SU-DHL-6 (cell line): ENCODE results near the gene TAF8.

Experiments used
- H2AFZ ChIP-seq: fragments of 200-600 bp; sonication (generic); 2 replicates; pipeline ENCODE4 v1.6.1; 2014; ENCODE audit warnings: low read depth, mild to moderate bottlenecking, moderate library complexity, mixed read lengths, antibody characterized with exemption, low read length; ENCODE audit not compliant: severe bottlenecking
- H3F3A ChIP-seq: fragments of 200-600 bp; shearing (Covaris generic); 2 replicates; pipeline ENCODE4 v1.6.0; 2016; ENCODE audit warnings: antibody characterized with exemption, mild to moderate bottlenecking; ENCODE audit not compliant: insufficient read depth
- H3K27ac ChIP-seq: fragments of 200-600 bp; sonication (generic); 2 replicates; pipeline ENCODE4 v1.5.1; 2016; ENCODE audit warnings: low read depth, mild to moderate bottlenecking, low read length, moderate library complexity, mixed read lengths
- H3K27me3 ChIP-seq: fragments of 200-600 bp; sonication (generic), shearing (Covaris generic); 2 replicates; pipeline ENCODE4 v1.6.0; 2014; ENCODE audit warnings: mild to moderate bottlenecking, low read length
- H3K36me3 ChIP-seq: fragments of 200-600 bp; sonication (generic); 2 replicates; pipeline ENCODE4 v1.6.1; 2014; ENCODE audit warnings: mild to moderate bottlenecking, low read length, mixed read lengths
- H3K4me2 ChIP-seq: fragments of 300-600, 200-600 bp; shearing (Covaris generic), sonication (generic); 2 replicates; pipeline ENCODE4 v1.6.0; 2014; ENCODE audit warnings: low read length, low read depth, mild to moderate bottlenecking; ENCODE audit not compliant: poor library complexity, severe bottlenecking
- H3K4me3 ChIP-seq: fragments of 200-600 bp; sonication (generic); 2 replicates; pipeline ENCODE4 v1.5.1; 2014; ENCODE audit warnings: antibody characterized with exemption, low read length, mild to moderate bottlenecking, mixed read lengths; ENCODE audit not compliant: insufficient read depth, poor library complexity, severe bottlenecking
- H3K79me2 ChIP-seq: fragments of 200-600 bp; sonication (generic); 2 replicates; pipeline ENCODE4 v1.6.1; 2014; ENCODE audit warnings: mild to moderate bottlenecking, low read length, moderate library complexity; ENCODE audit not compliant: insufficient read depth
- H3K9ac ChIP-seq: fragments of 200-600 bp; sonication (generic); 2 replicates; pipeline ENCODE4 v1.7.0; 2014; ENCODE audit warnings: mild to moderate bottlenecking, low read length
- H3K9me2 ChIP-seq: fragments of 200-600 bp; sonication (generic); replicated peaks from 2 replicates; pipeline ENCODE4 v1.6.1; 2014; ENCODE audit warnings: low read length; ENCODE audit not compliant: insufficient read depth
- H3K9me3 ChIP-seq: fragments of 200-600 bp; sonication (generic); 2 replicates; pipeline ENCODE4 v1.6.1; 2014; ENCODE audit warnings: low read length, mixed read lengths; ENCODE audit not compliant: insufficient read depth
- H4K20me1 ChIP-seq: fragments of 200-600 bp; sonication (generic); 2 replicates; pipeline ENCODE4 v1.6.1; 2014; ENCODE audit warnings: low read depth, mild to moderate bottlenecking, antibody characterized with exemption, low read length, moderate library complexity, mixed read lengths
- EZH2phosphoT487 ChIP-seq: fragments of 200-600 bp; sonication (generic), shearing (Covaris generic); conservative IDR thresholded peaks from 2 replicates; pipeline ENCODE4 v1.6.1; 2018; ENCODE audit warnings: mild to moderate bottlenecking, antibody characterized with exemption, low read length, moderate library complexity, mixed read lengths
- TF ChIP-seq, protein P1 (sequence below): fragments of 200-600 bp; sonication (generic); IDR thresholded peaks from one replicate; pipeline ENCODE4 v1.5.1; 2017; ENCODE audit warnings: antibody characterized with exemption, mild to moderate bottlenecking, low read length, moderate library complexity; ENCODE audit not compliant: insufficient read depth, poor library complexity, severe bottlenecking

TAF8 gene

DNA sequence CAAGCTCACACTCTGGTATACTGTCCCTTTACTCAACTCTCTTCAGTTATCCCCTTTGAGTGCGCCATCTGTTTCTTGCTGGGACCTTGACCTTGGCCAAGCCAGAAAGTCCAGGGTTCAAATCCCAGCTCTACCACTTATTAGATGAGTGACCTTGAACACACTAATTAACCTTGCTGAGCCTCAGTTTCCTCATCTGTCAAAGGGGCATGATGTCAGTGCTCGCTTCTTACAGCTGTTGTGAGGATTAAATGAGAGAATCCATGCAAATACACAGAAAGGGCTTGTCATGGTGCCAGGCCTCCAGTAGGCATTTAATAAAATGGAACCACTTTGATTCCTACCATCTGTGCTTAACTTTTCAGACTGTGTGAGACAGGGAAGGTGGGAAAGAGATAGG lies 57.7 kb downstream of the TAF8 start:
- Histone ChIP-seq H3K36me3 (no peaks in the 10 kb centered on the region), H3K79me2 (no peaks in the 10 kb centered on the region), H3K4me2 (no peak overlapping the region), H3K27me3 (no peaks in the 10 kb centered on the region), H3K27ac (no peak overlapping the region), H3F3A (no peaks in the 10 kb centered on the region), H3K4me3 (no peak overlapping the region), H4K20me1 (no peaks in the 10 kb centered on the region), H3K9ac (no peak overlapping the region), H3K9me3 (no peaks in the 10 kb centered on the region), H2AFZ (no peak overlapping the region), H3K9me2 (no peaks in the 10 kb centered on the region)
- TF ChIP-seq, protein P1, sequence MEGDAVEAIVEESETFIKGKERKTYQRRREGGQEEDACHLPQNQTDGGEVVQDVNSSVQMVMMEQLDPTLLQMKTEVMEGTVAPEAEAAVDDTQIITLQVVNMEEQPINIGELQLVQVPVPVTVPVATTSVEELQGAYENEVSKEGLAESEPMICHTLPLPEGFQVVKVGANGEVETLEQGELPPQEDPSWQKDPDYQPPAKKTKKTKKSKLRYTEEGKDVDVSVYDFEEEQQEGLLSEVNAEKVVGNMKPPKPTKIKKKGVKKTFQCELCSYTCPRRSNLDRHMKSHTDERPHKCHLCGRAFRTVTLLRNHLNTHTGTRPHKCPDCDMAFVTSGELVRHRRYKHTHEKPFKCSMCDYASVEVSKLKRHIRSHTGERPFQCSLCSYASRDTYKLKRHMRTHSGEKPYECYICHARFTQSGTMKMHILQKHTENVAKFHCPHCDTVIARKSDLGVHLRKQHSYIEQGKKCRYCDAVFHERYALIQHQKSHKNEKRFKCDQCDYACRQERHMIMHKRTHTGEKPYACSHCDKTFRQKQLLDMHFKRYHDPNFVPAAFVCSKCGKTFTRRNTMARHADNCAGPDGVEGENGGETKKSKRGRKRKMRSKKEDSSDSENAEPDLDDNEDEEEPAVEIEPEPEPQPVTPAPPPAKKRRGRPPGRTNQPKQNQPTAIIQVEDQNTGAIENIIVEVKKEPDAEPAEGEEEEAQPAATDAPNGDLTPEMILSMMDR = no peak
- TF ChIP-seq EZH2phosphoT487 = no peak

DNA sequence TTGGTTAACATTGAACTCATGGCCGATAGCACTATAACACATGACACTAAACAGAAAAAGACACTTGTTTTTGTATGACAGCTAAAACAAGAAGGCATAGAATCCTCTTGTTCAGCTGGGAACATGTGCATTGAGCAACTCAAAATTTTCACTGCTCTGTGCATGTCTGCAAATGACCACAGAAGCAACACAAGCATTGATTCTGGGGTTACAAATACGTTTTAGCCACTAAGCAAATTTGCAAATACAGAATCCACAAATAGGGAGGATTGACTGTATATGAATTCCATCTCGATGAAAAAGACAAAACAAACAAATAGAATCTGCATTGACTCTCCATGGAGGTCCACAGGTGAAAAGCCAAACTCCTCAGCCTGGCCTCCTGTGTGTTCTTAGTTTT lies 60.4 kb downstream of the TAF8 start:
- Histone ChIP-seq H3K4me3 (no peak overlapping the region), H2AFZ (no peak overlapping the region), H3K4me2 (no peak overlapping the region), H3K27ac (no peak overlapping the region), H3F3A (no peaks in the 10 kb centered on the region), H3K79me2 (no peaks in the 10 kb centered on the region), H3K9me2 (no peaks in the 10 kb centered on the region), H4K20me1 (no peaks in the 10 kb centered on the region), H3K9ac (no peak overlapping the region), H3K27me3 (no peaks in the 10 kb centered on the region), H3K9me3 (no peaks in the 10 kb centered on the region), H3K36me3 (no peaks in the 10 kb centered on the region)
- TF ChIP-seq EZH2phosphoT487 = no peak
- TF ChIP-seq, protein P1 = no peak

DNA sequence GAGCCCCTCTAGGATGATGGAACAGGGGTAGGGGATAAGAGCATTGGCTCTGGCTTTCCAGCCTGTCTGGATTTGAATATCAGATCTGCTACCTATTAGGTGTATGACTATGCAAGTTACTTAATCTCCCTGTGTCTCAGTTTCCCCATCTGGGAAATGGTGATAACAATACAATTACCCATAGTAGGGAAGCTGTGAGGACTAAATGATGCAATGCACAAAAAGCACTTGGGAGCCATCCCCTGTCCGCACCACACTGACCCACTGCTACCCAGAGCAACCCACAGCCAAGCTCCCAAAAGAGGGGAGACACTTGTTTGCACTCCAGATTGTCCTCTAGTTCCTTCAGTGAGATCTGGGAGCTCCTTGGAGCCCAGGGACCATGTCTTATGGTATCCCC lies 62.0 kb downstream of the TAF8 start:
- Histone ChIP-seq H2AFZ (no peak overlapping the region), H3K9me3 (no peaks in the 10 kb centered on the region), H3K9me2 (no peaks in the 10 kb centered on the region), H3K27me3 (no peaks in the 10 kb centered on the region; the same call in 1 of the 2 replicates), H3F3A (no peaks in the 10 kb centered on the region), H3K9ac (no peak overlapping the region), H3K4me2 (no peak overlapping the region), H3K27ac (no peak overlapping the region), H4K20me1 (no peaks in the 10 kb centered on the region), H3K36me3 (no peaks in the 10 kb centered on the region), H3K4me3 (no peak overlapping the region), H3K79me2 (no peaks in the 10 kb centered on the region)
- TF ChIP-seq, protein P1 = no peak
